WI38 (cell line): Measurements from ENCODE around the gene MAP3K14.

Experiments
- H3K4me3 ChIP-seq: 2 replicates; pipeline ENCODE4 v1.5.1; 2011; ENCODE audit warnings: low read depth, mild to moderate bottlenecking, control low read depth, low read length
- TF ChIP-seq, protein P1 (sequence below): IDR thresholded peaks from 2 replicates; pipeline ENCODE4 v1.5.1; 2012; ENCODE audit warnings: low read depth, mild to moderate bottlenecking, control low read depth, low read length

Gene MAP3K14

DNA sequence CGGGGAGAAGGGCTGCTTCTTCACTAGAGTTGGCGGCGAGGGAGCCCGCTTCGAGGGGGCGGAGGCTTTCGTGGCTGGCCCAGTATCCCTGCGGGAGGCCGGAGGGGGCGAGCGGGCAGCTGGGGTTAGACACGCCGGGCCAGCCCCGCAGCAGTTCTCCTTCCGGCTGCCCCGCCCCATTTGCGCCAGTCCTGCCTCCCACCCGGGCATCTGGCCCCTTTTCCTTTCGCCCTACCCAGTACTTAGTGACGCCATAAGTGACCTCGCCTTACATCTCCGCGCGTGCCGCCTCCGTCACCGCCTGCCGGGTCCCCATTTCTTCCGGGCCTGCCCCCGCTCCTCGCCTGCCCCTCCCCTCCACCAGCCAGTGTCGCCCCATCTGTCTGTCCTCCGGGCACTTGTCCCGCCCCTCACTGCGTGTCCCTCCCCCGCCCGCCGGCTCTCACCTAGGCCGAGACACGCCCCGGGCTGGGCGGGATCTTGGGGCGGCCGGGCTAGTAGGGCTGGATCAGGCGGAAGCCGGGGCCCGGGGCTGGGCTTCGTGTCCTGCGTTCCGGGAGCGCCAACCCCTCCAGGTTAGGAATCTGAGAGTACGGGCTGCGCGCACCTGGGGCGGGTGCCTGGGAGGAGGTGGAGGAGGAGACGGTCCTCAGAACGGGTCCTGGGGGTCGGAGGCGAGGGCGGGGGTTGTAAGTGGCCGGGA is 69.2 kb downstream of the MAP3K14 start:
- TF ChIP-seq, protein P1, sequence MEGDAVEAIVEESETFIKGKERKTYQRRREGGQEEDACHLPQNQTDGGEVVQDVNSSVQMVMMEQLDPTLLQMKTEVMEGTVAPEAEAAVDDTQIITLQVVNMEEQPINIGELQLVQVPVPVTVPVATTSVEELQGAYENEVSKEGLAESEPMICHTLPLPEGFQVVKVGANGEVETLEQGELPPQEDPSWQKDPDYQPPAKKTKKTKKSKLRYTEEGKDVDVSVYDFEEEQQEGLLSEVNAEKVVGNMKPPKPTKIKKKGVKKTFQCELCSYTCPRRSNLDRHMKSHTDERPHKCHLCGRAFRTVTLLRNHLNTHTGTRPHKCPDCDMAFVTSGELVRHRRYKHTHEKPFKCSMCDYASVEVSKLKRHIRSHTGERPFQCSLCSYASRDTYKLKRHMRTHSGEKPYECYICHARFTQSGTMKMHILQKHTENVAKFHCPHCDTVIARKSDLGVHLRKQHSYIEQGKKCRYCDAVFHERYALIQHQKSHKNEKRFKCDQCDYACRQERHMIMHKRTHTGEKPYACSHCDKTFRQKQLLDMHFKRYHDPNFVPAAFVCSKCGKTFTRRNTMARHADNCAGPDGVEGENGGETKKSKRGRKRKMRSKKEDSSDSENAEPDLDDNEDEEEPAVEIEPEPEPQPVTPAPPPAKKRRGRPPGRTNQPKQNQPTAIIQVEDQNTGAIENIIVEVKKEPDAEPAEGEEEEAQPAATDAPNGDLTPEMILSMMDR: no peak
- peak overlapping the region; percentile 60 for H3K4me3 ChIP-seq

DNA sequence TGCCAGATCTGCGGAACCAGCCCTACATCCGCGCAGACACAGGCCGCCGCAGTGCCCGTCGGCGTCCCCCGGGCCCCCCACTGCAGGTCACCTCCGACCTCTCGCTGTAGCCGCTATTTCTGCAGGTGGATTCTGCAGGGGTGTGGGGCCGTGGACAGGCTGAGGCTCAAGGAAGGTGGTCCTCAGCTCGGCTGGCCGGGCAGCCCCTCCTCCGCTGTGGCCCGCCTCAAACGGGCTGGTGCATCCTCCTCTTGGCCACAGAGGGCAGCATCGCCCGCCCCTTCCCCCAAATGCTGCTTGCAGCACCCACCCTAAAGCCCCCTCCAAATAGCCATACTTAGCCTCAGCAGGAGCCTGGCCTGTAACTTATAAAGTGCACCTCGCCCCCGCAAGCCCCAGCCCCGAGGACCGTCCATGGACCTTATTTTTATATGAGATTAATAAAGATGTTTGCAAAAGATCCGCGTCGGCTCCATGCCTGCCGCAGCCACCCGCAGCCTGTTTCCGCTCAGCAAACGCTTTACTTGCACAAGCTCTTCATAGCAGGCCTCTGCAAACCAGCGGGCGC is 69.9 kb downstream of the MAP3K14 start:
- TF ChIP-seq, protein P1: peak; percentile 58
- H3K4me3 ChIP-seq: peak overlapping the region; percentile 60

DNA sequence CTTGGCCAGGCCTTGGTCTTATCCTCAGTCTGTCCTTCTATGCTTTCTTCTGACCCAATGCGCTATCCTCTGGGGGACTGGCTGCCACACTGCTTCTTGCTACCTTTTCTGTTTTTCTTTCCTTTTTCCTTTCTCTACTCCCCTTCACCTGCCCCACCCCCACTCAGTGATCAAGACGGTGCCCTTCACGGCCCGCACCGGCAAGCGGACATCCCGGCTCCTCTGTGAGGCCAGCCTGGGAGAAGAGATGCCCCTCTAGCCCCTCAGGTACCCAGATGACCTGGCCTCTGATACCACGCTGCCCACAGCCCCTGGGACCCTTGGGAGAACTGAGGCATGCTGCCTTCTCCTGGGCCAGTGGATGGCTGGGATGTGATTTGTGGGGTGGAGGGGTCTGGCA is 70.5 kb downstream of the MAP3K14 start:
- TF ChIP-seq, protein P1: no peak
- peak overlapping the region; percentile 60 for H3K4me3 ChIP-seq

DNA sequence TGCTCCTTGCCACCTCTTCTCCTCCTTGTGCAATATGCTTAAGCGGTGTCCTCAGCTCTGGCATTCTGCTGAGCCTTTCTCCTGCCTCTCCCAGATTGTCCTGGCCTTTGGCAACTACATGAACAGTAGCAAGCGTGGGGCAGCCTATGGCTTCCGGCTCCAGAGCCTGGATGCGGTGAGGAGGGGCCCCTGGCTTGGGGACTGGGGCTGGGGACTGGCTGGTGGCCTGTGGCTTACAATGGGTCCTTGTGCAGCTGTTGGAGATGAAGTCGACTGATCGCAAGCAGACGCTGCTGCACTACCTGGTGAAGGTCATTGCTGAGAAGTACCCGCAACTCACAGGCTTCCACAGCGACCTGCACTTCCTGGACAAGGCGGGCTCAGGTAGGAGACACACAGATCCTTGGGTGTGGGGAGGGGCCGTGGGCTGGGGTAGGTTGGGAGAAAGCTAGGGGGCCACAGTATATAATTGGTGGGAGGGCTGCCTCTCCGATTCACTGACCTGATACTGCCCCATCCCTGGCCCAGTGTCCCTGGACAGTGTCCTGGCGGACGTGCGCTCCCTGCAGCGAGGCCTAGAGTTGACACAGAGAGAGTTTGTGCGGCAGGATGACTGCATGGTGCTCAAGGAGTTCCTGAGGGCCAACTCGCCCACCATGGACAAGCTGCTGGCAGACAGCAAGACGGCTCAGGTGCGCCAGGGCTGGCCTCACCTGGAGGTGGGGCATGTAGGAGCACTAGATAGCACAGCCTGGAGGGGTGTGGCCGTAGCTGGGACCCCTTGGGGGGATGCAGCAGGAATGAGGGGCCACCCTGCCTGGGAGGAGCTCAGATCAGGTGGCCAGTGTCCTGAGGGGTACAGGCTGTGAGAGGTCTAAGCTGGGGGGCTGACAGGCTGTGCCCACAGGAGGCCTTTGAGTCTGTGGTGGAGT is 71.8 kb downstream of the MAP3K14 start:
- TF ChIP-seq, protein P1: no peak
- no peak overlapping the region for H3K4me3 ChIP-seq

DNA sequence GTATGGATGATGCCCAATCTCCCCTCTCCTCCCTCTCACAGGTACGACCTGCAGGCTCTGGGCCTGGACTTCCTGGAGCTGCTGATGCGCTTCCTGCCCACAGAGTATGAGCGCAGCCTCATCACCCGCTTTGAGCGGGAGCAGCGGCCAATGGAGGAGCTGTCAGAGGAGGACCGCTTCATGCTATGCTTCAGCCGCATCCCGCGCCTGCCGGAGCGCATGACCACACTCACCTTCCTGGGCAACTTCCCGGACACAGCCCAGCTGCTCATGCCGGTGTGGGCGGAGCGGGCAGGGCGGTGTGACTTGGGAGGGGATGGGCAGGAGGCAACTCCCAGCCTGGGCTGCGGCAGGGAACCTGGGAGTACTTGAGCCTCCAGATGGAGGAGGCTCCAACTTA is 73.1 kb downstream of the MAP3K14 start:
- TF ChIP-seq, protein P1: no peak
- H3K4me3 ChIP-seq: no peak overlapping the region

DNA sequence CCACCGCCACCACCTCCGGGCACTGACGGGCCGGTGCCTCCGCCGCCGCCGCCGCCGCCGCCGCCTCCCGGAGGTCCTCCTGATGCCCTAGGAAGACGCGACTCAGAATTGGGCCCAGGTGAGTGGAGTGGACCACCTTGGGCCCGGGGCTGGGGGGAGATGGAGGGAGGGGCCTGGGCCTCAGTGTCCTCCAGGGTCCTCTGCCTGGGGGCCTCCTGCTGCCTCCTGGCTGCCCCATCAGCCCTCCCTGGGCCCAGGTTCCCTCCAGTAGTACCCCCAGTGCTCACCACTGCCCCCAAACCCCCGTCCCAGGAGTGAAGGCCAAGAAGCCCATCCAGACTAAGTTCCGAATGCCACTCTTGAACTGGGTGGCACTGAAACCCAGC is 74.8 kb downstream of the MAP3K14 start:
- no peak overlapping the region for H3K4me3 ChIP-seq
- TF ChIP-seq, protein P1: no peak
